ENCODE measurements around the gene MAPK7.

Gene MAPK7

DNA sequence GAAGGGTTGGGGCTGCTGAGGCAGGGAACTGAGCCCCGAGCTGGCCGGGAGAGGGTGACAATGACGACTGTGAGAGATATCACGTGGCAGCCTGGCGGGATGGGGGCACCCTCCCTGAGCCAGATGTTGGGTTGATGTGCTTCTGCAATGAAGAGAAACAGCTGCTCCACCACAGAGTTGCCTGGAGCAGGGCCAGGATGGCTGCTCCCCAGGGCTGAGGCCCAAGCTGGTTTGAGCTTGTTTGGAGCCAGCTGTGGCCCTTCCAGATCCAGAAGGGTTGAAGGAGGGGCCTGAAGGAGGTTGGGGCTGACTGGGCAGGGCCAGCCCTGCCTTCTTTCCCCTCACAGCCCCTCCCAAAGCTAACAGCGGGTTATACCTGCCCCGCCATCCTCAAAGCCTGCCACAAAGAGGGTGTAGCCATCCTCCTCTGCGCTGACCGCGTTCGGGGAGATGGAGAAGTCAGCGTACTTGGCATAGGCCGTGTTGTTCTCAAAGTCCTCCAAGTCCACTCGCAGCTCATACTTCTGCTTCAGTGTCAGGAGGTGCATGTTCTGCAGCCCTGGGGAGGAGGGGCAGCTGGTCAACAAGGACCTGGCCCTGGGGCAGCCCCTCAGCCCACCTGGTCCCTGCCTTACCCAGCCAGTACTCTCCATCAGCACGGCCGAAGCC is 6.6 kb downstream of the MAPK7 start:
- intact Hi-C loops (cut with micrococcal nuclease) = no loop called here
- peak overlapping the region; percentile 54 for H3K27ac Mint-ChIP-seq
- H3K36me3 Mint-ChIP-seq (ENCODE audit: low read depth) = peaks cover 59% of the 10 kb centered on the region
- H3K4me3 Mint-ChIP-seq = no peak overlapping the region
- H3K9me3 Mint-ChIP-seq = no peaks in the 10 kb centered on the region
- peaks cover 72% of the 10 kb centered on the region for H3K4me1 Mint-ChIP-seq (ENCODE audit: low read depth)
- H3K27me3 Mint-ChIP-seq = no peaks in the 10 kb centered on the region

DNA sequence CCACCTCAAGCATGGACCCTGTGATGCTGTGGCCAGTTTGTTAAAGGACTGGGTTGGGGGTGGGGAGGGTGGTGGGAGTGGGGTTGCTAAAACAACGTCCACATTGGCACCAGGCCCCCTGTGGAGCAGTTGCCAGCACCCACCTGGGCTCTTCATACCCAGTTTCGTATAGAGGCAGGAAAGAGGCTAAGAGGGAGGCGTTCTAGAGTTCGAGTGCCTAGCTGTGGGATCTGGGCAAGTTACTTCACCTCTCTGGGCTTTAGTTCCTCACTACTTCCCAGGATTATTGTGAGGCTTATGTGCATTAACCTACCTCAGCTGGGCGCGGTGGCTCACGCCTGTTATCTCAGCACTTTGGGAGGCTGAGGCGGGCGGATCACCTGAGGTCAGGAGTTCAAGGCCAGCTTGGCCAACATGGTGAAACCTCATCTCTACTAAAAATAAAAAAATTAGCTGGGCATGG is 7.3 kb downstream of the MAPK7 start:
- H3K27me3 Mint-ChIP-seq = no peaks in the 10 kb centered on the region
- H3K9me3 Mint-ChIP-seq = no peaks in the 10 kb centered on the region
- H3K4me1 Mint-ChIP-seq (ENCODE audit: low read depth) = peaks cover 77% of the 10 kb centered on the region
- no peak overlapping the region for H3K4me3 Mint-ChIP-seq
- no peak overlapping the region for H3K27ac Mint-ChIP-seq
- intact Hi-C loops (cut with micrococcal nuclease) = no loop called here
- peaks cover 52% of the 10 kb centered on the region for H3K36me3 Mint-ChIP-seq (ENCODE audit: low read depth)

DNA sequence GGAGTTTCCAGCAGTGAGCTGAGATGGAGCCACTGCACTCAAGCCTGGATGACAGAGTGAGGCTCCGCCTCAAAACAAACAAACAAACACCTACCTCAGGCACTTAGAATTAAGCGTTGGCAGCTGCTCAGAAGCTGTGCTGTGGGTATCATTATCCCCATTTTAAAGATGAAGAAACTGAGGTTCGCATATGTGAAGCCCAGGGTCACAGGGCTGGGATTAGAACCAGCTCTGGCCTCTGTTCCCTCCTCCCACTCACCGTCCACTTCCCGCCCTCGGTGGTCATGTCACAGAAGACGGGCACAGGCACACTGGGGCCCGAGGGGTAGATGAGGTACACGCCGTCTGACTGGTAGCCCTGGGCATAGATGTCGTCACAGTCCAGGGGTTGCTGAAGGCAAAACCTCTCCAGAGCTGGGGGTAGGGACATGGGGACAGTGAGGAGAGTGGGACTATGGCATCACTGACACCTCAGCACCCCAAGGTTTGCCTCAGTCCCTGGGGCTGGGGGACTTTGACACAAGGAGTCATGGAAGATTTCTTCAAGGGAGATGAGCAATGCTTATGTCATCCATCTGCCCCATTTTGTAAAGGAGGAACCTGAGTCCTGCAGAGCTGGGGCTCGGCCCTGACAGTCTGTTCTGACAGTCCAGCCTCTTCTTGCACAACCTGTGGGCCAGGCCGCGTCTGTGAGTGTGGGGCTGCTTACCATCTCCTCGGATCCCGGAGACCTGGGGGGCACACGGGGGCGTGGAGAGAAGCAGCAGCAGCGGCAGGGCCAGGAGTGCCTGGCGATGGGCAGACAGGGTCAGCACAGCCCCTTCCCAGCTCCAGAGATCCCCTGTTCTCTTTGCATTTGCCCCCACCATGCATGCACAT is 8.0 kb downstream of the MAPK7 start:
- no peaks in the 10 kb centered on the region for H3K9me3 Mint-ChIP-seq
- H3K27me3 Mint-ChIP-seq = no peaks in the 10 kb centered on the region
- H3K4me1 Mint-ChIP-seq (ENCODE audit: low read depth) = peaks cover 77% of the 10 kb centered on the region
- peaks cover 44% of the 10 kb centered on the region for H3K36me3 Mint-ChIP-seq (ENCODE audit: low read depth)
- peak overlapping the region; percentile 2 for H3K27ac Mint-ChIP-seq
- intact Hi-C loops (cut with micrococcal nuclease) = no loop called here
- no peak overlapping the region for H3K4me3 Mint-ChIP-seq

DNA sequence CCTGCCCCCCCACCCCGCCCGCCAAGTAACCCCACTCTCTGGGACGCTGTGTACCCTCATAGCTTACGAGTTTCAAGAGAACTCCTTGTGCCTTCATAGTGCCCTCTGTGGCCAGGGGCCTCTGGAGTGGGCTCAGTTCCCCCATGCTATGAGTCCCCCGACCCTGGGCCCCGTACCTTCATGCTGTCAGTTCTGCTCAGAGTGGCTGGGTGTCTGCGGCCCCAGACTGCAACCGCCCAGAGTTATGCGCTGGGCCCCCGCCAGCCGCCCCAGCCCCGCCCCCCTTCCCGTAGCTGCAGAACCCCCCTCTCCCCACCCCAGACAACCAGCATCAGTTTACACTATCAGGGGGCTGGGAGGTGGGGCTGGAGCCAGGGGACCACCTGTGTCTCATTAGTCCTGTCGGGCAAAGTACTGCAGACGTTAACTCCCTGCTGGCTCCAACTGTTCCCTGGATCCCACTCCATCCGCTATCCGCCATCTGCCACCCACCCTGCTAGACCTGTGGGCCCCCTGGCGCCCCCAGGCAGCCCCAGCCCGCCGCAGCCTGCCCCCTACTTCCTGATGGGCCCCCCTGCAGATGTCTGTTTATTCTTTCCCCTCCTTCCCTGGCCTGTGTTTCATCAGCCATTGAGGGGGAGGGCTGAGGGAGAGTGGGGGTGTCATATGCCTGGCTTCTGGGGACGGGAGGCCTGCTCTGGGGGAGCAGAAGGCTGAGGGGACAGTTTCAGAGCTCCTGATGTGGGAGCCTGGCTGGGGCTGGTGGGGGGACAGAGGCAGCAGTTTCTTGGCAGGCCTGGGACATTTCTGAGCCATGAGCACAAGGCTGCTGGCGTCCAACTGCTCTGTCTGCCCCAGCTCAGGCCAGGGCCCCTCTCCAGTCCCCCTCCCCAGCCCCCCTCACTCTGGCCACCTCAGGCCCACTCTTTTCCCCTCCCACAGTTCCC is 8.9 kb downstream of the MAPK7 start, which contains the start of gene MFAP4:
TSS of gene MFAP4 (minus strand) at position 217 of the 947 bp plus-strand sequence. CDS start at position 182, 35 bp downstream.
- H3K4me3 Mint-ChIP-seq = no peak within 1 kb of the TSS
- peaks cover 73% of the 10 kb centered on the region for H3K4me1 Mint-ChIP-seq (ENCODE audit: low read depth)
- intact Hi-C loops (cut with micrococcal nuclease) = no loop called here
- no peaks in the 10 kb centered on the region for H3K27me3 Mint-ChIP-seq
- no peaks in the 10 kb centered on the region for H3K9me3 Mint-ChIP-seq
- H3K27ac Mint-ChIP-seq = peak within 1 kb of the TSS; percentile 2
- H3K36me3 Mint-ChIP-seq (ENCODE audit: low read depth) = peaks cover 35% of the 10 kb centered on the region

DNA sequence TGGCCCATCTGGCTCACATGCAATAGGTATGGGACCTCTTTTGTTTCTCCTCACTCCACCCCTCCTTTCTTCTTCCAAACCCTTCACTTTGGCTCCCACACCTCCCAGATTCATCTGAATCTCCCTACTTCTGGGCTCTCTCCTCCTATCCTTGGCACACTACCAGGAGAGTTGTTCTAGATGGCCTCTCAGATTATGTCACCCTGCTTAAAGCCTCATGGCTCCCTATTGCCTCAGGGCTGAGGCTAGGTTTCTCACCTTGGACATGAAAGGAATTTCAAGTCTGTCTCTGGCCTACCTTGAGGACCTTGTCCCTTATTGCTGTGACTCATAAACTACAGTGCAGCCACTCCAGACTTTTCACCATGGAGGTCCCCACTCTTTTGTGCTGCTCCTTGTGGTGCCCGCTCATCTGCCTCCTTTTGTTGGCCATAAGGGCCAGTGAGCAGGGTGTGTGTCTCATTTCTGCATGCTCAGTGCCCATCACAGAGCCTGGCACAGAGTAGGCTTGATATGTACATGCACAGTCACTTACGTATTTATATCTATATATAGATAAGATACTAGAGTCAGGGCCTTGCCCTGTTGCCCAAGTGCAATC is 9.7 kb downstream of the MAPK7 start:
- Mint-ChIP-seq H3K27ac (peak overlapping the region; percentile 2), H3K4me1 (ENCODE audit: low read depth) (peaks cover 66% of the 10 kb centered on the region), H3K27me3 (no peaks in the 10 kb centered on the region), H3K9me3 (no peaks in the 10 kb centered on the region), H3K4me3 (no peak overlapping the region), H3K36me3 (ENCODE audit: low read depth) (peaks cover 27% of the 10 kb centered on the region)
- intact Hi-C loops (cut with micrococcal nuclease) = no loop called here

DNA sequence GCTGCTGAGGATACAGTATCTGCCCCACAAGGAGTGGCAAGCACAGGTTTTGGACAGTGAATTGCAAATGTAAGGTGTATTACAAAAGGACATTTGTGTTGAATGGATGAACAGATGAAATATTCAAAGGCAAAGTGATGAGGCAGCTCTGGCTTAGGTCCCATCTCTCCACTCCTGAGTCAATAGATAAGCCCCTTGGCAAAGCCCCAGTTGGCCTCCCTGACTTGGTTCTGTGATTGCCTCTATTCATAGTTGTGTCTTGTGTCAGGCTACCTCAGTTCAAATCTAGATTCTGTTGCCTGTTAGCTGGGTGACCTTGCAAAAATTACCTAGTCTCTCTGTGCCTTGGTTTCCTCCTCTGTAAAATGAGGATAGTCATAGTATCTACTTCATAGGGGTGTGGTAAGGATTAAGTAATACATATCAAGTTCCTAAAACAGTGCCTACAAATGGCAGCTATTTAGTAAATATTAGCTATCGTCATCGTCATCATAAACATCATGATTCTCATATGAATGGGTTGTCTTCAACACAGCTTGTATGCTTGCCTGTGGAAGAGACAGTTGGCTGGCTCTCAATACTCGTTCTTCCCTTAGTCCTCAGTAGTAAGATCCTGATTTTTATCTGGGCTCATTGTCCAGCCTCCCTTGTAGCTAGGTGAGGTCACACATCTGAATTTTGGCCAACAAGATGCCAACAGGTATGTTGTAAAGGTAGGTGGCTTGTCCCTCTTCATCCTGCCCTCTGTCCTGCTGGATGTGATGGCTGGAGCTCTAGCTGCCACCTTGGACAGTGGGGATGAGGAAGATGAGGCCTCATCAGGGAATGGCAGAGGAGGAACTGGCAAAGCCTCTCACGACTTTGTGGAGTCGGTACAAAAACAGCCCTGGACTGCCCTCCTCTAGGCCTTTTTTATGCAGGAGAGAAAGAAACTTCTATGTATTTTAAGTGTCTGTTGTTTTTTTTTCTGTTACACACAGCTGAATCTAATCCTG is 10.8 kb downstream of the MAPK7 start:
- Mint-ChIP-seq H3K27ac (no peak overlapping the region), H3K4me1 (ENCODE audit: low read depth) (peaks cover 55% of the 10 kb centered on the region), H3K27me3 (no peaks in the 10 kb centered on the region), H3K4me3 (no peak overlapping the region), H3K9me3 (no peaks in the 10 kb centered on the region), H3K36me3 (ENCODE audit: low read depth) (peaks cover 16% of the 10 kb centered on the region)
- intact Hi-C loops (cut with micrococcal nuclease) = no loop called here

DNA sequence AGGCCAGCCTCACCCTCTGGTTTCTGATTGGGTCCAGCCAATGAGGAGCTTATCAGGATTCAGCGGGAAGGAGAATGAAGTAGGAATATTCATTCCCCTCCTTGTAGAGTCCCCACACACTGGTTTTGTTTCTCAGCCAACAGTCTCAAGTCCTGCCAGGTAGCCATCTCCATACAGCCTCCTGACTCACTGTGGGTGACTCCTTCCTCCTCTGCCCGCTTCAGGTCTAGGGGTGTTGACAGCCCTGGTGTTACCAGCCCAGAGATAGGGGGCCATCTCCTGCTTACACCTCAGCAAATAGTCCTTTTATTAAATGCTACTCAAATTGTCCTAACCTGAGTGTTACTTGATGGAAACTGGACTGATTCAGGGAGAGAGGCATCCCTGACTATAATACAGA is 12.7 kb downstream of the MAPK7 start:
- Mint-ChIP-seq H3K36me3 (ENCODE audit: low read depth) (no peaks in the 10 kb centered on the region), H3K27ac (no peak overlapping the region), H3K9me3 (no peaks in the 10 kb centered on the region), H3K4me3 (no peak overlapping the region), H3K4me1 (ENCODE audit: low read depth) (peaks cover 42% of the 10 kb centered on the region), H3K27me3 (no peaks in the 10 kb centered on the region)
- intact Hi-C loops (cut with micrococcal nuclease) = no loop called here

DNA sequence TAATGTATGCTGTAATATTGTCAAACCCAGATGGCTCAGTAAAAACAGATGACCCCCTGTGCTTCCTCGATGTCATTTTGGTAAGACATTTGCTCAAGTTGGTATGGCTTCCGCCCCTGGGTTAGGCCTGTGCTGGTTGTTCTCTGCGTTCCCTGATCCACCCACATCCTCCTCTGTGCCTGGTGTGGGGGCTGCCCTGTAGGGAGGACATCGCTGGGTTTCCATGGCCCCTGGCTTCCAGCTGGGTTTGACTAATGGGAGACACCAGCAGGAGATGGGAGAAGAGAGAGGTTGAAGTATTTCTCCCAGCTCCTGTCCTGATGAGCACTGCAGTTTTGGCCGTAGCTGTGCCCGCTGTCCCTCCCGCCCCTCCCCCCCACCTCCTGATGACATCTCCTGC is 13.1 kb downstream of the MAPK7 start:
- H3K36me3 Mint-ChIP-seq (ENCODE audit: low read depth) = no peaks in the 10 kb centered on the region
- H3K4me1 Mint-ChIP-seq (ENCODE audit: low read depth) = peaks cover 38% of the 10 kb centered on the region
- H3K27ac Mint-ChIP-seq = no peak overlapping the region
- no peaks in the 10 kb centered on the region for H3K27me3 Mint-ChIP-seq
- H3K9me3 Mint-ChIP-seq = no peaks in the 10 kb centered on the region
- intact Hi-C loops (cut with micrococcal nuclease) = no loop called here
- no peak overlapping the region for H3K4me3 Mint-ChIP-seq

DNA sequence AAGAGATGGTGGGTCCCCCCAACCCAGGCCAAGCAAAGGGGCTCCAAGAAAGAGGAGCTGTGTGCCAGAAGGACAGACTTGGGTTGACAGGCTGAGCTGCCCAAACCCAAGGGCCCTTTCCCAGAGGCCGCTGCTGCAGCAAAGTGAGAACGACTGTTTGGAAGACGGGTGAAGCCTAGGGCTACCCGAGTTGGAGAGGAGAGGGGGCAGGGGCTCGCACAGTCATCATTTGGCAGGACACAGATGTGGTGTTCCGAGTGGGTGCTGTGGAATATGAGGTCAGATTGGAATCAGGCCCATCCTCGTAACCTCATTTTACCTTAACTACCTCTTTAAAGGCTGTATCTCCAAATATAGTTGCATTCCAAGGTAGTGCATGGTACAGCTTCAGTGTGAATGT is 14.0 kb downstream of the MAPK7 start:
- Mint-ChIP-seq H3K36me3 (ENCODE audit: low read depth) (no peaks in the 10 kb centered on the region), H3K4me3 (no peak overlapping the region), H3K27ac (no peak overlapping the region), H3K4me1 (ENCODE audit: low read depth) (peaks cover 29% of the 10 kb centered on the region), H3K9me3 (no peaks in the 10 kb centered on the region), H3K27me3 (no peaks in the 10 kb centered on the region)
- intact Hi-C loops (cut with micrococcal nuclease) = no loop called here

DNA sequence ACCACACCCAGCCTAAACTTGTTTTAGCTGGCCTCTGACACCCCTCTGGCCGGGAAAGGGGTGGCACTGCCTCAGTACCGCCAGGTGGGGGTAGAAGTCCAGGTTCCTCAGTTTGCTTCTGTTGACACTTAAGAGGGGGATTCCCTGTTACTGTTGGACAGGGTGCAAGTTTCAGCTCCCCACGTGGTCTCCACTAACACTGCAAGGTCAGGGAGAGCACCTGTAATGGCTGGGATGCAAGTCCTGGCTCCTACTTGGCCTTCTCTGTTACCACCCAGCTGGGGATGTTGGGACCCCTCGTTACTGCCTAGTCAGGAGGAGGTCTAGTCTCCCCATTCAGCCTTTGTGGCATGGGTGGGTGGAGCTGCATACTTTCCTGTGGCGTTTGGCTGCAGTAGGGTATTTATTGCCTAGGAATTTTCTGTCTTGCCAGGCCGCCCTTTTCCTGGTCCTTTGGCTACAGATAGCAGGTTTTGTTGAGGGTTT is 19.3 kb downstream of the MAPK7 start:
- H3K9me3 Mint-ChIP-seq = no peaks in the 10 kb centered on the region
- H3K4me3 Mint-ChIP-seq = no peak overlapping the region
- H3K36me3 Mint-ChIP-seq (ENCODE audit: low read depth) = no peaks in the 10 kb centered on the region
- H3K27ac Mint-ChIP-seq = peak overlapping the region; percentile 79
- intact Hi-C loops (cut with micrococcal nuclease) = no loop called here
- H3K4me1 Mint-ChIP-seq (ENCODE audit: low read depth) = peaks cover 27% of the 10 kb centered on the region
- H3K27me3 Mint-ChIP-seq = peaks cover 5% of the 10 kb centered on the region

DNA sequence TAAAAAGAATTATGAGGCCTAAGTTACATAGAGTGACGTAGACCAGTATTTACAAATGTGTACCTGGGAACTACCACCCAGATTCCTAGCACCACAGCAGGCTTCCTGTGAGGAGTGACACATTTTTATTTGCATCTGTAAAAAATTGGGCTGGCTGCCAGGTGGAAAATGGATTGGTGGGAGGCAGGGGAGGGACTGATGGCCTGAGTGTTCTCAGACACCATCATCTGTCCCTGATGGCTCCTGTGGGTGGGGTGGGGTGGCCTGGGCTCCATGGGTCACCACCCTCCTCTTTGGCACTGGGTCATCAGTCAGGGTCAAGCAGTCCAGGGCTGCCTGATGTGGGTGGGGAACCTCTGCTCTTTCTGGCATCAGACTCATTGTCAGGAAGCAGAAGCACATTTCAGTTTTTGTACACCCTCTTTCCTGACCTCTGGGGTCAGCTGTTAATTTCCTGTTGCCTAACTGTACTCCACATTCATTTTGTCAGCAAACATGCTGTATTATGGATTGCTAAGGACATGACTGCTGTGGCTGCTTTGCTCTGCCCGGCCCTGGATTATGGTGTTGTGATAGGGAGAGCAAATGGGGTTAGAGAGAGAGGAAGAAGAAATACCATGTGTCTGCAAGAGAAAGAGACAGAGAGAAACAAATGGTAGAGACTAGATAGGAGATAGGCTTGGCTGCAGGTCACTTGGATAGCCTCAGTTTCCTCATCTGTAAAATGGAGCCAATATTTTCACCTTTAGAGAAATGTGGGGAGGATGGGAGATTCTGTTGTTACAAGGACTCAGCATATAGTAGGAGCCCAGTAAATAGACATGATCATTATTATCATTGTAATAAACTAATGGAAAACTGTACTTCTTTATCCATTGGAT is 20.2 kb downstream of the MAPK7 start:
- Mint-ChIP-seq H3K9me3 (no peaks in the 10 kb centered on the region), H3K4me1 (ENCODE audit: low read depth) (peaks cover 31% of the 10 kb centered on the region), H3K4me3 (no peak overlapping the region), H3K27ac (peak overlapping the region; percentile 79), H3K36me3 (ENCODE audit: low read depth) (no peaks in the 10 kb centered on the region), H3K27me3 (peaks cover 6% of the 10 kb centered on the region)
- intact Hi-C loops (cut with micrococcal nuclease) = no loop called here

Measured in dendritic cell treated with granulocyte-macrophage colony-stimulating factor and Interleukin-4, amounts not matched to agents 40 ng/mL and 50 ng/mL, for 4 days (primary cell).